MM.1S (cell line): Measurements from ENCODE around the gene ATP5ME.

Experiments used
- EZH2 ChIP-seq: fragments of 300-600 bp; sonication (generic); optimal IDR thresholded peaks from 2 replicates; pipeline ENCODE3; 2017; ENCODE audit warnings: low read depth, mild to moderate bottlenecking, antibody characterized with exemption, low read length, mixed read lengths
- EZH2phosphoT487 ChIP-seq: fragments of 300-600 bp; sonication (generic); IDR thresholded peaks from 2 replicates; pipeline ENCODE4 v1.6.1; 2018; ENCODE audit warnings: antibody characterized with exemption, low read length
- TF ChIP-seq, protein P1 (sequence below): fragments of 300-600 bp; sonication (generic); IDR thresholded peaks from 2 replicates; pipeline ENCODE4 v1.5.1; 2016; ENCODE audit warnings: antibody characterized with exemption, low read length, mixed read lengths

DNA sequence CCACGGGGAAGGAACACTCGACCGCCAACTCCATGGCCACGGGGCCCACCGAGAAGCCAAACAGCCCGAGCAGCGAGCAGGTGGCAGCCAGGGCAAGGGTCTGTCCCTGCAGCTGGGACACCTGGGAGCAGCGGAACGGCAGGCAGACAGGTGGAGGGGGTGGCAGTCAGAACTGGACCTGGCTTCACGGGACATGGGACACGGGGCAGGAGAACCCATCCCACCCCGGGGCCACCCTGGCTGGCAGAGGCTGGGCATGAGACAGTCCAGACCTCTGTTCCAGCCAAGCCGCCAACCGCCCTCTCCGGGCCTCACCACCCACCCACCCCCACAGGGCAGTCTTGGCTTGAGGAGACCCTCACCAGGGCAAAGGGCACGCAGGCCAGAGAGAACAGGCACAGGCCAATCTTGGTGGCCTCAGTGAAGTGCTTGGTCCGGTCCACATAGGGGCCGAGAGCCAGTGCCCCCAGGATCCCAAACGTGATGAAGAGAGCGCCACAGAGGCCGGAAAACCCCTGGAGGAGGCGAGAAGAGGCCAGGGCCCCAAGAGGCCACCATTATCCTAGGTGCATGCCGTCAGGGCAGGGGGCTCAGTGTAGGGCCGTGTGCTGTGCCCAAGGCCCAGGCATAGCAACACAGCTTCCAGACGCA, 9.3 kb upstream of the ATP5ME start:
- TF ChIP-seq, protein P1, sequence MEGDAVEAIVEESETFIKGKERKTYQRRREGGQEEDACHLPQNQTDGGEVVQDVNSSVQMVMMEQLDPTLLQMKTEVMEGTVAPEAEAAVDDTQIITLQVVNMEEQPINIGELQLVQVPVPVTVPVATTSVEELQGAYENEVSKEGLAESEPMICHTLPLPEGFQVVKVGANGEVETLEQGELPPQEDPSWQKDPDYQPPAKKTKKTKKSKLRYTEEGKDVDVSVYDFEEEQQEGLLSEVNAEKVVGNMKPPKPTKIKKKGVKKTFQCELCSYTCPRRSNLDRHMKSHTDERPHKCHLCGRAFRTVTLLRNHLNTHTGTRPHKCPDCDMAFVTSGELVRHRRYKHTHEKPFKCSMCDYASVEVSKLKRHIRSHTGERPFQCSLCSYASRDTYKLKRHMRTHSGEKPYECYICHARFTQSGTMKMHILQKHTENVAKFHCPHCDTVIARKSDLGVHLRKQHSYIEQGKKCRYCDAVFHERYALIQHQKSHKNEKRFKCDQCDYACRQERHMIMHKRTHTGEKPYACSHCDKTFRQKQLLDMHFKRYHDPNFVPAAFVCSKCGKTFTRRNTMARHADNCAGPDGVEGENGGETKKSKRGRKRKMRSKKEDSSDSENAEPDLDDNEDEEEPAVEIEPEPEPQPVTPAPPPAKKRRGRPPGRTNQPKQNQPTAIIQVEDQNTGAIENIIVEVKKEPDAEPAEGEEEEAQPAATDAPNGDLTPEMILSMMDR: no peak
- TF ChIP-seq EZH2 (no peak), EZH2phosphoT487 (no peak)
